Measurements from ENCODE around the gene GBX1.

GBX1 gene

GRCh38 chr7:151125846-151126481, 41.5 kb downstream of the GBX1 start:
- TF ChIP-seq, protein P1, sequence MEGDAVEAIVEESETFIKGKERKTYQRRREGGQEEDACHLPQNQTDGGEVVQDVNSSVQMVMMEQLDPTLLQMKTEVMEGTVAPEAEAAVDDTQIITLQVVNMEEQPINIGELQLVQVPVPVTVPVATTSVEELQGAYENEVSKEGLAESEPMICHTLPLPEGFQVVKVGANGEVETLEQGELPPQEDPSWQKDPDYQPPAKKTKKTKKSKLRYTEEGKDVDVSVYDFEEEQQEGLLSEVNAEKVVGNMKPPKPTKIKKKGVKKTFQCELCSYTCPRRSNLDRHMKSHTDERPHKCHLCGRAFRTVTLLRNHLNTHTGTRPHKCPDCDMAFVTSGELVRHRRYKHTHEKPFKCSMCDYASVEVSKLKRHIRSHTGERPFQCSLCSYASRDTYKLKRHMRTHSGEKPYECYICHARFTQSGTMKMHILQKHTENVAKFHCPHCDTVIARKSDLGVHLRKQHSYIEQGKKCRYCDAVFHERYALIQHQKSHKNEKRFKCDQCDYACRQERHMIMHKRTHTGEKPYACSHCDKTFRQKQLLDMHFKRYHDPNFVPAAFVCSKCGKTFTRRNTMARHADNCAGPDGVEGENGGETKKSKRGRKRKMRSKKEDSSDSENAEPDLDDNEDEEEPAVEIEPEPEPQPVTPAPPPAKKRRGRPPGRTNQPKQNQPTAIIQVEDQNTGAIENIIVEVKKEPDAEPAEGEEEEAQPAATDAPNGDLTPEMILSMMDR (IDR thresholded peaks at IDR 0.05; ENCODE audit: low read depth, low read length): no peak
- DNase-seq (ENCODE audit: extremely low read depth, low read depth): no peak

DNA sequence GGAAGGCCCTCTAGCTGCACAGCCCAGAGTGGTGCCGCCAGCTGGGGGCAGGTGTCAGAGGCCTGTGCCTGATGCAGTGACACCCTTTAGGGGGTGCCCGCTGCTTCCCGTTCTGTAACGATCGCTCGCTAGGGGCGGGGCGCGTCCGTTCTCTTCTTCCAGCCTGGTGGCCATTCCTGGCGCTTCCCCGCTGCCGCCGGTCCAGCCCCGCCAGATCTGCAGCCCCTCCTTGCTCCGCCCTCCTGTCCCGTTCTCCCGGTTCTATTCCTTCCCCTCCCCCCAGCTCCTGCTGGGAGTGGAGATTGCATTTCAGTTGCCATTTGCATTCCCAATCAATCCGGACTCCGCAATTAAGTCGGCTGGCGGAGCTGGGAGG, 42.0 kb downstream of the GBX1 start:
- TF ChIP-seq, protein P1 (IDR thresholded peaks at IDR 0.05; ENCODE audit: low read depth, low read length): peak; percentile 11
- DNase-seq (ENCODE audit: extremely low read depth, low read depth): no peak

DNA sequence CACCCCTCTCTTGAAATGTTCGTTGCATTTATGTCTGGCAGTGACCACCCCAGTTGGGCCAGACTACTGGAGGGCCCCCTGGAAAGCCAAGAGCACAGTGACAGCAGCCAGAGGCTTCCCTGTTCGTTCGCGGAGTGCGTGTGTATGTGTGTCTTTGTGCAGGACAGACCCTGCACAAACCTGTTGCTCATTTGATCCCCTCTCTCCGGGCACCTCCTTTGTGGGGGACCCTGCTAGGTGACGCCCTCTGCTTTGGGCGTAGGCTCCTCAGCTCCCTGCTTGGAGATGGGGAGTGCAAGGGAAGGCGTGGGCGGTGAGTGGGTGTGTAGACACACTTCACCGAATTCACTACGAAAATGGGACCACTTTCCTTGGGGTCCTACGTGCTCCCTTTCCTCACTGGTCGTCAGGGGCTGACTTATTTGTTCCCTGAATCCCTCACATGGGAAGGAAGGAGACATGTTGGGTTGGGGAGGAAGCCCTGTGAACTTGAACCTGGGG, 42.5 kb downstream of the GBX1 start:
- TF ChIP-seq, protein P1 (IDR thresholded peaks at IDR 0.05; ENCODE audit: low read depth, low read length): no peak
- no peak for DNase-seq (ENCODE audit: extremely low read depth, low read depth)

GRCh38 chr7:151124481-151124880, 43.0 kb downstream of the GBX1 start:
- DNase-seq (ENCODE audit: extremely low read depth, low read depth): no peak
- TF ChIP-seq, protein P1 (IDR thresholded peaks at IDR 0.05; ENCODE audit: low read depth, low read length): no peak

DNA sequence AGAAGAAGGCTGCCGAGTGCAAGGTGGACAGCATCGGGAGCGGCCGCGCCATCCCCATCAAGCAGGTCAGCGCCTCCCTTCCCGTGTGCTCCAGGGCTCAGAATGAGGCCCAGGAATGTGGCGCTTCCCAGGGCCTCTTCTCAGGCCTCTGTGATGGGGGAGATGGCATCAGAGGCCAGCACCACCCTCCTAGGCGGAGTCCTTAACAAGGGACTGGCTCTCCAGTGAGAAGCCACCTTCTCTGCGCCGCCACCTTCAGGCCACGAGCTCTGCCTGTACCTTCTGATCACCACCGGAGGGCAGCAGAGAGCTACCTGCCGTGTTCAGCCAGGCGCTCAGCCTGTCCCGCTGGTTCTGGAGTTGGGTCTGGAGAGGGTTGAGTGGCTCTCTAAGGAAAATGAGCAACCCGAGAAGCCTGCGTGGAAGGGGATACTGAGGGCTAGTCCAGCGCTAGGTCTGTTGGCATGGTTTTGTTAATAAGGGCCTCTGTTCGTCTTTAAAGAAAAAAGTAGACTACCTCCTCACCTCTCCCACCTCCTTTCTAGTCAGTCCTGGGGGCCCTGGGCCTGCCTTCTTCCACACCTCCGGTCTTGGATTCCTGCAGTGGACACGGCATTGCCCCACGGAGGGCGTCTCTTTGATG, 43.6 kb downstream of the GBX1 start:
- DNase-seq (ENCODE audit: extremely low read depth, low read depth): peak; percentile 45
- TF ChIP-seq, protein P1 (IDR thresholded peaks at IDR 0.05; ENCODE audit: low read depth, low read length): no peak; the same call in none of the 2 replicates

- TF ChIP-seq, protein P1 (IDR thresholded peaks at IDR 0.05; ENCODE audit: low read depth, low read length): no peak
Measured at GRCh38 chr7:151123158-151123821, 44.2 kb downstream of the GBX1 start.

DNA sequence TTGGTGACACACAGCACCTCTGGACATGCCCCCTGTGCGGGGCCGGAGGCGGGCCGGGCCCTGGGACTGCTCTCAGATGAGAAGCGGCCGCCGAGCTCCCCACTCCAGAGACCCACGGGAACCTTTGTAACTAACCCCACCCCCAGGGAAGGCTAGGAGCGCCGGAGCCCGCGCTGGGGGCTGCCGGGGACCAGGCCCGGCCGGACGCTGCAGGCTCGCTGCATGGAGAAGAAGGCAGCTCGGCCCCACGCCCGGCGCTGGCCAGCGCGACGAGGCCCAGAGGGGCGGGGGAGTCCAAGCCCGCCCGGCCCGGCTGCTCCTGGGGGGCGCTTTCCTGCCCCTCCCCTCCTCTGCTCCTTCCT, 44.7 kb downstream of the GBX1 start:
- TF ChIP-seq, protein P1 (IDR thresholded peaks at IDR 0.05; ENCODE audit: low read depth, low read length): no peak

More at GRCh38 chr7:151123158-151123821, 44.2 kb downstream of the GBX1 start:
- DNase-seq (ENCODE audit: extremely low read depth, low read depth): no peak

More for the DNA sequence above, 44.7 kb downstream of the GBX1 start:
- no peak for DNase-seq (ENCODE audit: extremely low read depth, low read depth)

Data from AG09319 (cell line).